ENCODE measurements around the gene METTL16. TPM values are rescaled to one million over a fixed set of nuclear protein-coding genes. Genes with fewer than 3 reads are reported as not detected.

The METTL16 gene
- total RNA-seq, 1 donor from 2014 or later: 22.9 TPM

DNA sequence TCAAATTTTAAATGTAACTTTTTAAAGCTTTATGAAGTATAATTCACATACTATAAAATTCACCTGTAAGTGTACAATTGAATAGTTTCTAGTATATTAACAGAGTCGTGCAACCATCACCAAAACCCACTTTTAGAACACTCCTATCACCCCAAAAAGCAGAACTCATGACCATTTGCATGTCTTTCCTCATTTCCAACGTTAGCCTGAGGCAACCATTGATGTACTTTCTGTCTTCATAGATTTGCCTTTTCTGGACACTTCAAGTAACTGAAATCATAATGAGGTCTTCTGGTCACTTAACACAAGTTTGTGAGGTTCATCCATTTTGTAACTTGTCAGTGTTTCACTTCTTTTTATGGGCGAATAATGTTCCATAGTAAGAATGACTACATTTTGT, 33.2 kb downstream of the METTL16 start:
- H3K9me3 Mint-ChIP-seq (ENCODE audit: unreplicated experiment): no peaks in the 10 kb centered on the region
- H3K36me3 Mint-ChIP-seq (ENCODE audit: unreplicated experiment): peaks cover 27% of the 10 kb centered on the region

DNA sequence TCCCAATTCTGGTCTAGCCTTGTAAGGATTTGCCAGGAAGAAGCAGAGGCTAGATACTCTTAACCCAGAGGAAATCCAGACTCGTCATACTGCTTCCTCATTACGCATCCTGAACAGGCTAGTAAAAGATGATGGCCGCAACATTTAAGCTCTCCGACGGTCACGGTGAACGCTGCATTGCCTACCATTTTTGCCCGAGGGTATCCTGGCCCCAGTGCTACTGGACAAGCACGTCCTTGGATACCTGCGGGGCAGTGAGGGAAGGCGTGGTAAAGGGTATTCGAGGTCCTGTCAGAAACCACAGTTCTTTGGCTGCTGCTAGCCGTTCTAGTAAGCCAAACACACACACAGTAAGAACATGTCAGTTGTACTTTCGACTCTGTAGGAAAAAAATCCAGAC, 36.6 kb downstream of the METTL16 start:
- no peaks in the 10 kb centered on the region for H3K9me3 Mint-ChIP-seq (ENCODE audit: unreplicated experiment)

More for the DNA sequence above, 33.2 kb downstream of the METTL16 start:
- no peak overlapping the region for H3K27ac Mint-ChIP-seq (ENCODE audit: unreplicated experiment)
- no peak overlapping the region for H3K4me3 Mint-ChIP-seq (ENCODE audit: unreplicated experiment)
- TF ChIP-seq, protein P1, sequence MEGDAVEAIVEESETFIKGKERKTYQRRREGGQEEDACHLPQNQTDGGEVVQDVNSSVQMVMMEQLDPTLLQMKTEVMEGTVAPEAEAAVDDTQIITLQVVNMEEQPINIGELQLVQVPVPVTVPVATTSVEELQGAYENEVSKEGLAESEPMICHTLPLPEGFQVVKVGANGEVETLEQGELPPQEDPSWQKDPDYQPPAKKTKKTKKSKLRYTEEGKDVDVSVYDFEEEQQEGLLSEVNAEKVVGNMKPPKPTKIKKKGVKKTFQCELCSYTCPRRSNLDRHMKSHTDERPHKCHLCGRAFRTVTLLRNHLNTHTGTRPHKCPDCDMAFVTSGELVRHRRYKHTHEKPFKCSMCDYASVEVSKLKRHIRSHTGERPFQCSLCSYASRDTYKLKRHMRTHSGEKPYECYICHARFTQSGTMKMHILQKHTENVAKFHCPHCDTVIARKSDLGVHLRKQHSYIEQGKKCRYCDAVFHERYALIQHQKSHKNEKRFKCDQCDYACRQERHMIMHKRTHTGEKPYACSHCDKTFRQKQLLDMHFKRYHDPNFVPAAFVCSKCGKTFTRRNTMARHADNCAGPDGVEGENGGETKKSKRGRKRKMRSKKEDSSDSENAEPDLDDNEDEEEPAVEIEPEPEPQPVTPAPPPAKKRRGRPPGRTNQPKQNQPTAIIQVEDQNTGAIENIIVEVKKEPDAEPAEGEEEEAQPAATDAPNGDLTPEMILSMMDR (IDR thresholded peaks at IDR 0.05): no peak
- no peaks in the 10 kb centered on the region for H3K4me1 Mint-ChIP-seq (ENCODE audit: unreplicated experiment)
- no peak for DNase-seq (ENCODE audit: extremely low spot score, unreplicated experiment)
- H3K27me3 Mint-ChIP-seq (ENCODE audit: unreplicated experiment): no peaks in the 10 kb centered on the region

DNA sequence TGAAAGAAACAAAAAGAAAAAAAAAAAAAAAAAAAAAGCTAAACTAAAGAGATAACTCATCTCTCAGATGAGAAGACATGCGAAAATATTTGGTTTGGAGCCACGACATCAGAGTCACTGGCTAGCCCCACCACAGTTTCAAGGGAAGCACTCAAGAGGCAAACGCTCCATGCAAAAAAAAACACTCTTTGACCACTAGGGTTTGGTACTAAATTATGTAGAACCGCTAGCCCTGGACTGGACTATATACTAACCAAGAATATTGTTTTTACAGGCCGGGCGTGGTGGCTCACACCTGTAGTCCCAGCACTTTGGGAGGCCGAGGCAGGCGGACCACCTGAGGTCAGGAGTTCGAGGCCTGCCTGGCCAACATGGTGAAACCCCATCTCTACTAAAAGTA, 37.3 kb downstream of the METTL16 start:
- Mint-ChIP-seq H3K4me1 (ENCODE audit: unreplicated experiment) (no peaks in the 10 kb centered on the region), H3K4me3 (ENCODE audit: unreplicated experiment) (no peak overlapping the region), H3K27ac (ENCODE audit: unreplicated experiment) (no peak overlapping the region), H3K36me3 (ENCODE audit: unreplicated experiment) (peaks cover 40% of the 10 kb centered on the region), H3K9me3 (ENCODE audit: unreplicated experiment) (no peaks in the 10 kb centered on the region), H3K27me3 (ENCODE audit: unreplicated experiment) (no peaks in the 10 kb centered on the region)
- TF ChIP-seq, protein P1 (IDR thresholded peaks at IDR 0.05): no peak
- no peak for DNase-seq (ENCODE audit: extremely low spot score, unreplicated experiment)

More for the DNA sequence above, 36.6 kb downstream of the METTL16 start:
- TF ChIP-seq, protein P1 (IDR thresholded peaks at IDR 0.05): no peak
- Mint-ChIP-seq H3K36me3 (ENCODE audit: unreplicated experiment) (peaks cover 36% of the 10 kb centered on the region), H3K4me1 (ENCODE audit: unreplicated experiment) (no peaks in the 10 kb centered on the region), H3K27ac (ENCODE audit: unreplicated experiment) (no peak overlapping the region), H3K27me3 (ENCODE audit: unreplicated experiment) (no peaks in the 10 kb centered on the region), H3K4me3 (ENCODE audit: unreplicated experiment) (no peak overlapping the region)
- no peak for DNase-seq (ENCODE audit: extremely low spot score, unreplicated experiment)

DNA sequence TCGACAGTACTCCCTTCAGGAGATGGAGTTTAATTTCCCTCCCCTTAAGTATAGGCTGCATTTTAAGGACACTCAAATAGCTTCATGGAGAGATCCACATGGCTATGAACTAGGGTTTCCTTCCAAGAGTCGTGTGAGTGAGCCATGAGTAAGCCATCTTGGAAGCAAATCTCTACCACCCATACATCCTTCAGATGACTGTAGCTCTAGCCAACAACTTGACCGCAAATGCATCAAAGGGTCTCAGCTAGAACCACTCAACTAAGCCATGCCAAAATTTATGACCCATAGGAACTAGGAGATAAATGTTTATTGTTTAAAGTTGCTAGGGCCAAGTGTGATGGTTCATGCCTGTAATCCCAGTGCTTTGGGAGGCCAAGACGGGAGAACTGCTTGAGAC, 43.4 kb downstream of the METTL16 start:
- H3K27ac Mint-ChIP-seq (ENCODE audit: unreplicated experiment): no peak overlapping the region
- peaks cover 30% of the 10 kb centered on the region for H3K36me3 Mint-ChIP-seq (ENCODE audit: unreplicated experiment)
- TF ChIP-seq, protein P1 (IDR thresholded peaks at IDR 0.05): no peak
- no peaks in the 10 kb centered on the region for H3K27me3 Mint-ChIP-seq (ENCODE audit: unreplicated experiment)
- H3K9me3 Mint-ChIP-seq (ENCODE audit: unreplicated experiment): no peaks in the 10 kb centered on the region
- DNase-seq (ENCODE audit: extremely low spot score, unreplicated experiment): no peak
- no peak overlapping the region for H3K4me3 Mint-ChIP-seq (ENCODE audit: unreplicated experiment)
- no peaks in the 10 kb centered on the region for H3K4me1 Mint-ChIP-seq (ENCODE audit: unreplicated experiment)

DNA sequence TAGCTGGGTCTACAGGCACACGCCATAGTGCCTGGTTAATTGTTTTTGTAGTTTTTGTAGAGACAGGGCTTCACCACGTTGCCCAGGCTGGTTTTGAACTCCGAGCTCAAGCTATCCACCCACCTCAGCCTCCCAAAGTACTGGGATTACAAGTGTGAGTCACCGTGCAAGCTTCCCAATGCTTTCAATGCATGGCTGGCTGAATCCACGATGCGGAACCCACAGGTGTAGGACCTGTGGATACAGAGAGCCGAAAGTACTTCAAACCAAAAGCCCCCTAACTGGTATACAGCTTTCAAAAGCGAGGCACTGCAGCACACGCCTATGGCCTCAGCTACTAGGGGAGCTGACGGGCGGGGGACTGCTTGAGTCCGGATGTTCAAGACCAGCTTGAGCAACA, 44.8 kb downstream of the METTL16 start:
- peaks cover 36% of the 10 kb centered on the region for H3K36me3 Mint-ChIP-seq (ENCODE audit: unreplicated experiment)
- TF ChIP-seq, protein P1 (IDR thresholded peaks at IDR 0.05): no peak
- no peak for DNase-seq (ENCODE audit: extremely low spot score, unreplicated experiment)
- no peak overlapping the region for H3K4me3 Mint-ChIP-seq (ENCODE audit: unreplicated experiment)
- H3K27me3 Mint-ChIP-seq (ENCODE audit: unreplicated experiment): no peaks in the 10 kb centered on the region
- H3K9me3 Mint-ChIP-seq (ENCODE audit: unreplicated experiment): no peaks in the 10 kb centered on the region
- H3K4me1 Mint-ChIP-seq (ENCODE audit: unreplicated experiment): no peaks in the 10 kb centered on the region
- no peak overlapping the region for H3K27ac Mint-ChIP-seq (ENCODE audit: unreplicated experiment)
